GM12891 (cell line): ENCODE data around the gene BLTP3B.

Experiments
- POLR2A ChIP-seq: IDR thresholded peaks from 2 replicates; pipeline ENCODE4 v1.6.1; 2011; ENCODE audit warnings: low read depth, low read length, control low read depth
- POLR2AphosphoS5 ChIP-seq: IDR thresholded peaks from 2 replicates; pipeline ENCODE4 v1.6.1; 2011; ENCODE audit warnings: low read depth, low read length, control low read depth
- TAF1 ChIP-seq: IDR thresholded peaks from 2 replicates; pipeline ENCODE4 v1.6.1; 2011; ENCODE audit warnings: low read depth, low read length, control low read depth

- no peak for TF ChIP-seq POLR2A
- no peak for TF ChIP-seq TAF1
- no peak for TF ChIP-seq POLR2AphosphoS5
Measured at GRCh38 chr12:100186071-100186470, 43.4 kb upstream of the BLTP3B start.
